HPDE6-E6E7 (cell line): ENCODE data around the gene C2CD4B.

Source experiments
- DNase-seq: peaks from one replicate; pipeline ENCODE4 v3.0.0; 2011; ENCODE audit warnings: missing footprints; ENCODE audit errors: extremely low spot score

C2CD4B gene

GRCh38 chr15:62149729-62150128, 15.4 kb downstream of the C2CD4B start:
- DNase-seq = no peak

- no peak for DNase-seq
Measured at GRCh38 chr15:62147551-62147950, 17.5 kb downstream of the C2CD4B start.

- no peak for DNase-seq
Measured at GRCh38 chr15:62147149-62147548, 17.9 kb downstream of the C2CD4B start.

GRCh38 chr15:62145015-62145735, 19.9 kb downstream of the C2CD4B start:
- DNase-seq = no peak

- DNase-seq = no peak
Measured at GRCh38 chr15:62142736-62143135, 22.3 kb downstream of the C2CD4B start.

- DNase-seq = no peak
Measured at GRCh38 chr15:62141643-62142588, 23.2 kb downstream of the C2CD4B start.

- DNase-seq = no peak
Measured at GRCh38 chr15:62141200-62141599, 23.9 kb downstream of the C2CD4B start.

GRCh38 chr15:62138124-62138523, 27.0 kb downstream of the C2CD4B start:
- DNase-seq = no peak

- DNase-seq = no peak
Measured at GRCh38 chr15:62136911-62137865, 27.9 kb downstream of the C2CD4B start.

- no peak for DNase-seq
Measured at GRCh38 chr15:62135532-62136134, 29.5 kb downstream of the C2CD4B start.

GRCh38 chr15:62133141-62133540, 31.9 kb downstream of the C2CD4B start:
- no peak for DNase-seq

GRCh38 chr15:62128916-62129315, 36.2 kb downstream of the C2CD4B start:
- DNase-seq = no peak

- no peak for DNase-seq
Measured at GRCh38 chr15:62126364-62126763, 38.7 kb downstream of the C2CD4B start.

- DNase-seq = no peak
Measured at GRCh38 chr15:62125773-62126172, 39.3 kb downstream of the C2CD4B start.

GRCh38 chr15:62124973-62125303, 40.1 kb downstream of the C2CD4B start:
- no peak for DNase-seq

GRCh38 chr15:62124176-62124972, 40.7 kb downstream of the C2CD4B start:
- DNase-seq = no peak

GRCh38 chr15:62122249-62122648, 42.8 kb downstream of the C2CD4B start:
- no peak for DNase-seq

- DNase-seq = no peak
Measured at GRCh38 chr15:62121273-62122015, 43.6 kb downstream of the C2CD4B start.

- DNase-seq = no peak
Measured at GRCh38 chr15:62120776-62121175, 44.3 kb downstream of the C2CD4B start.

- DNase-seq = no peak
Measured at GRCh38 chr15:62119874-62120273, 45.2 kb downstream of the C2CD4B start.
